ENCODE measurements around the gene HIC1.

Gene HIC1

GRCh38 chr17:2025220-2025621, 29.7 kb upstream of the HIC1 start, which contains the start of gene RTN4RL1:
RTN4RL1 (minus strand) TSS chr17:2025334; CDS start chr17:2024865, 469 bp downstream.
- DNase-seq (ENCODE audit: low spot score): peak; percentile 80

- peak; percentile 86 for DNase-seq (ENCODE audit: low spot score)
These were observed 29.1 kb upstream of the HIC1 start for GRCh38 chr17:2025622-2026309.

GRCh38 chr17:2027528-2028233, 27.2 kb upstream of the HIC1 start:
- no peak for DNase-seq (ENCODE audit: low spot score)

- DNase-seq (ENCODE audit: low spot score): no peak
These were observed 26.7 kb upstream of the HIC1 start for GRCh38 chr17:2028234-2028614.

- no peak for DNase-seq (ENCODE audit: low spot score)
These were observed 26.2 kb upstream of the HIC1 start for GRCh38 chr17:2028737-2029136.

GRCh38 chr17:2029911-2030778, 24.8 kb upstream of the HIC1 start, which contains the start of gene DPH1:
DPH1 (plus strand) TSS chr17:2030153; CDS start chr17:2030170, 17 bp downstream.
- DNase-seq (ENCODE audit: low spot score): peak; percentile 95

GRCh38 chr17:2030779-2031163, 24.1 kb upstream of the HIC1 start:
- no peak for DNase-seq (ENCODE audit: low spot score)

- no peak for DNase-seq (ENCODE audit: low spot score)
These were observed 21.8 kb upstream of the HIC1 start for GRCh38 chr17:2033153-2033552.

- DNase-seq (ENCODE audit: low spot score): peak; percentile 51
These were observed 20.7 kb upstream of the HIC1 start for GRCh38 chr17:2034157-2034556.

GRCh38 chr17:2034806-2035540, 19.9 kb upstream of the HIC1 start:
- DNase-seq (ENCODE audit: low spot score): peak; percentile 57

GRCh38 chr17:2035541-2036488, 19.1 kb upstream of the HIC1 start:
- no peak for DNase-seq (ENCODE audit: low spot score)

- no peak for DNase-seq (ENCODE audit: low spot score)
These were observed 17.7 kb upstream of the HIC1 start for GRCh38 chr17:2037155-2037554.

GRCh38 chr17:2040219-2040827, 14.6 kb upstream of the HIC1 start:
- DNase-seq (ENCODE audit: low spot score): no peak

- no peak for DNase-seq (ENCODE audit: low spot score)
These were observed 13.9 kb upstream of the HIC1 start for GRCh38 chr17:2040942-2041560.

- peak; percentile 95 for DNase-seq (ENCODE audit: low spot score)
These were observed 13.1 kb upstream of the HIC1 start, which contains the start of gene OVCA2 for GRCh38 chr17:2041561-2042389. OVCA2 (plus strand) TSS chr17:2042022; CDS start chr17:2042048, 26 bp downstream.

GRCh38 chr17:2042390-2042847, 12.5 kb upstream of the HIC1 start:
- DNase-seq (ENCODE audit: low spot score): peak; percentile 37

- DNase-seq (ENCODE audit: low spot score): no peak
These were observed 12.0 kb upstream of the HIC1 start for GRCh38 chr17:2042933-2043332.

- DNase-seq (ENCODE audit: low spot score): peak; percentile 70
These were observed 11.1 kb upstream of the HIC1 start for GRCh38 chr17:2043785-2044184.
